ENCODE data around the gene OR51A2.

OR51A2 gene

GRCh38 chr11:4932751-4933150 is 22.8 kb downstream of the OR51A2 start:
- TF ChIP-seq JUND (IDR thresholded peaks at IDR 0.05; ENCODE audit: low read depth), result no peak
- in situ Hi-C loops (cut with HindIII; ENCODE audit: low pct_unique_long_range_greater_than_20kb, low sequenced_read_pairs), result no loop called here

GRCh38 chr11:4926608-4927007 is 28.9 kb downstream of the OR51A2 start:
- no peak for DNase-seq (ENCODE audit: low read depth in 1 of 2, low spot score in 1 of 2)
- no peak for TF ChIP-seq JUND (IDR thresholded peaks at IDR 0.05; ENCODE audit: low read depth)
- in situ Hi-C loops (cut with HindIII; ENCODE audit: low pct_unique_long_range_greater_than_20kb, low sequenced_read_pairs), result no loop called here

More at GRCh38 chr11:4932751-4933150, 22.8 kb downstream of the OR51A2 start:
- no peak for DNase-seq (ENCODE audit: low read depth in 1 of 2, low spot score in 1 of 2)

DNA sequence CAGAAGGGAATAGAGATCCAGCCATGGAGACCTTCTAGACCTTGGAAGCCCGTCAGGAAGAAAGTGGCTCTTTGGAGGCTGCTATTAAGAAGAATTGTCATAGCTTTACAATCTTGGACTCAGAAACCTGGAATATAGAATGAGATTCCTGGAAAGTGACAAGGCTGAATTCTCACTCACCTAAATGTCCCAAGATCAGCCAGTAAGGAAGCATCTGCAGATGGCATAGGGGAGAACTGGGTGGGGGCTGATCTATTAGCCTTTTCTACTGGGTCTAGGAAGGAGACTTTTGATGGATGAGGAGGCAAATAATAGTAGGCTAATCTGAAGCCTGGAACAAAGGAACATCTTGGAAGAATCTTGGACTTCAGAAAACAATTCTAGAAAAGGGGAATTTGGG is 31.3 kb downstream of the OR51A2 start, which contains the start of gene OR51G1:
OR51G1 (minus strand) TSS at position 101 of the 400 bp plus-strand sequence; CDS start at position 101, 0 bp downstream.
- no peak for DNase-seq (ENCODE audit: low read depth in 1 of 2, low spot score in 1 of 2)
- in situ Hi-C loops (cut with HindIII; ENCODE audit: low pct_unique_long_range_greater_than_20kb, low sequenced_read_pairs), result no loop called here
- TF ChIP-seq JUND (IDR thresholded peaks at IDR 0.05; ENCODE audit: low read depth), result no peak

DNA sequence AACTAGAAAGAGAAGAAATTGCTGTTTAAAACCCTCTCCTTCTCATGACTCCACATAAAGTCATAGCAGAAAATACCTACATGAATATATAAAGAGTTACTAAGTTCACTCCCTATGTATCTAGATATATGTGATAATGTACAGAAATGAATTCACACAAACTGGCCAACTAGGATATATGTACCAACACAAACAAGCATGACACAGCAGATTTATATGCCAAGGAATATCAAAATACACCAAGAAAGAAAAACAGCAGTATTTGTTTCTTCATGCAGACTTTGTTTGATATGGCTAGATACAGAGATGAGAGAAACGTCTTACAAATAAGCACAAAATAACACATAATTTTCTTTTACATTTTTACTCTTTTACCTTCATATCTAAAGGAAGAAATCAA is 33.2 kb downstream of the OR51A2 start:
- DNase-seq (ENCODE audit: low read depth in 1 of 2, low spot score in 1 of 2), result no peak
- in situ Hi-C loops (cut with HindIII; ENCODE audit: low pct_unique_long_range_greater_than_20kb, low sequenced_read_pairs), result no loop called here
- TF ChIP-seq JUND (IDR thresholded peaks at IDR 0.05; ENCODE audit: low read depth), result no peak

GRCh38 chr11:4921796-4922195 is 33.7 kb downstream of the OR51A2 start:
- in situ Hi-C loops (cut with HindIII; ENCODE audit: low pct_unique_long_range_greater_than_20kb, low sequenced_read_pairs), result no loop called here
- no peak for DNase-seq (ENCODE audit: low read depth in 1 of 2, low spot score in 1 of 2)
- TF ChIP-seq JUND (IDR thresholded peaks at IDR 0.05; ENCODE audit: low read depth), result no peak

- no peak for TF ChIP-seq JUND (IDR thresholded peaks at IDR 0.05; ENCODE audit: low read depth)
- in situ Hi-C loops (cut with HindIII; ENCODE audit: low pct_unique_long_range_greater_than_20kb, low sequenced_read_pairs), result no loop called here
- no peak for DNase-seq (ENCODE audit: low read depth in 1 of 2, low spot score in 1 of 2)
These were observed 36.3 kb downstream of the OR51A2 start, which contains the start of gene OR51G2 for GRCh38 chr11:4919250-4919649. Gene OR51G2 (minus strand): TSS chr11:4919350. CDS start chr11:4915663, 3,687 bp downstream.

DNA sequence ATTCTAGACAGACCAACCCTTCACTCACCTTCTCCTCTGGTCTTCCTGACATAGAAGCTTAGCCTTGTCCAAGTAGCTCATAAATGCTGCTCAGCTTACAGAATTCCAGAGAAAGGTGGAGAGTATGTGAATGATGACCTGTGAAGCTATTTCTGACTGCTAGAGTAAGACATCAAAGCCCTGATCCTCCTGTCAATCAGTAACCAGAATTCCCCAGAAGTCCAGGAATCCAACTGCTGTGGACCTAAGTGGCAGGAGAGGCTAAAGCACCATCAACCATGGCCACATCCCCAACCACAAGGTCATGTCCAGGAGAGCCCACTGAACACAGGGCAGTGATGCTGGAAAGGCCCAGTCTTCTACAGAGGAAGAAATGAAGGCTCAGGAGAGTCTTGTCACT is 38.9 kb downstream of the OR51A2 start:
- no peak for TF ChIP-seq JUND (IDR thresholded peaks at IDR 0.05; ENCODE audit: low read depth)
- in situ Hi-C loops (cut with HindIII; ENCODE audit: low pct_unique_long_range_greater_than_20kb, low sequenced_read_pairs), result no loop called here
- DNase-seq (ENCODE audit: low read depth in 1 of 2, low spot score in 1 of 2), result no peak
